HG03469 (cell line): Measurements from ENCODE around the gene CLEC16A.

Experiments
- ATAC-seq: cut with Tn5 transposase; IDR thresholded peaks from one replicate; pipeline ENCODE4 v1.9.1; 2021; ENCODE audit warnings: mild to moderate bottlenecking, moderate library complexity, moderate number of reproducible peaks; ENCODE audit not compliant: unreplicated experiment

CLEC16A gene

GRCh38 chr16:10944249-10945064 is at the start of gene CLEC16A:
CLEC16A (plus strand) TSS chr16:10944564; CDS start chr16:10944718, 154 bp downstream.
- peak; percentile 58 for ATAC-seq

GRCh38 chr16:10895053-10895946 is 49.1 kb upstream of the CLEC16A start:
- ATAC-seq: no peak

- ATAC-seq: no peak
These were observed 48.2 kb upstream of the CLEC16A start for GRCh38 chr16:10896165-10896564.

- no peak for ATAC-seq
These were observed 47.6 kb upstream of the CLEC16A start for GRCh38 chr16:10896723-10897122.

DNA sequence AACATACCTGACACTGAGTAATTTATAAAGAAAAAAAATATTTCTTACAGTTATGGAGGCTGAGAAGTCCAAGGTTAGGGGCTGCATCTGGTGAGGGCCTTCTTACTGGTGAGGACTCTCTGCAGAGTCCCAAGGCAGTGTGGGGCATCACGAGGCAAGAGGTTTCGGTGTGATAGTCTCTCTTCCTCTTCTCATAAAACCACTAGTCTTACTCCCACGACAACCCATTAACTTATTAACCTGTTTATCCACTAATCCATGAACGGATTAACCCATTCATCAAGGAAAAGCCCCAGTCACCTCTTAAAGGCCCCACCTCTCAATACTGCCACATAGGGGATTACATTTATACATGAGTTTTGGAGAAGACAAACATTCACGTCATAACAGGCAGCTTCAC is 47.2 kb upstream of the CLEC16A start:
- no peak for ATAC-seq

DNA sequence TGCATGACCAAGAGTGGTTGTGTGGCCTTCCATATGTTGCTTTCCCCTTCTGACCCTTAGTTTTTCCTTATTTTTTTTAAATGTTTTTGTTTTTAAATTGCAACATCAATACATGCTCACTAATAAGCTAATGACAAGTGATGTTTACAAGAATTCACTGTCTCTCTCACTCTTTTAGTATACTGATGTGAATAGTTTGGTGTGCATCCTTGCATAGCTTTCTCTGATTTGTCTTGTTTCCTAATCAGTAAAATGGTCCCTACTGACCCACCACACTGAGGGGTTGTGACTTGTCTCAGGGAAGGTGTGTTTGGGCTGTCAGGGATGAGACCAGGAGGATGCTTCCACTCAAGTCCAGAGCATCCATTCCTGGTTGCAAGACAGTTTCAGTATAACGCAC is 41.4 kb upstream of the CLEC16A start:
- ATAC-seq: no peak

DNA sequence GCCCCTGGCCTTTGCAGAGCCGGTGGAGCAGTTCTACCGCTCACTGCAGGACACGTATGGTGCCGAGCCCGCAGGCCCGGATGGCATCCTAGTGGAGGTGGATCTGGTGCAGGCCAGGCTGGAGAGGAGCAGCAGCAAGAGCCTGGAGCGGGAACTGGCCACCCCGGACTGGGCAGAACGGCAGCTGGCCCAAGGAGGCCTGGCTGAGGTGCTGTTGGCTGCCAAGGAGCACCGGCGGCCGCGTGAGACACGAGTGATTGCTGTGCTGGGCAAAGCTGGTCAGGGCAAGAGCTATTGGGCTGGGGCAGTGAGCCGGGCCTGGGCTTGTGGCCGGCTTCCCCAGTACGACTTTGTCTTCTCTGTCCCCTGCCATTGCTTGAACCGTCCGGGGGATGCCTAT is 37.9 kb upstream of the CLEC16A start:
- no peak for ATAC-seq

GRCh38 chr16:10906914-10907756 is 37.2 kb upstream of the CLEC16A start:
- ATAC-seq: no peak

GRCh38 chr16:10907757-10908045 is 36.7 kb upstream of the CLEC16A start:
- no peak for ATAC-seq

DNA sequence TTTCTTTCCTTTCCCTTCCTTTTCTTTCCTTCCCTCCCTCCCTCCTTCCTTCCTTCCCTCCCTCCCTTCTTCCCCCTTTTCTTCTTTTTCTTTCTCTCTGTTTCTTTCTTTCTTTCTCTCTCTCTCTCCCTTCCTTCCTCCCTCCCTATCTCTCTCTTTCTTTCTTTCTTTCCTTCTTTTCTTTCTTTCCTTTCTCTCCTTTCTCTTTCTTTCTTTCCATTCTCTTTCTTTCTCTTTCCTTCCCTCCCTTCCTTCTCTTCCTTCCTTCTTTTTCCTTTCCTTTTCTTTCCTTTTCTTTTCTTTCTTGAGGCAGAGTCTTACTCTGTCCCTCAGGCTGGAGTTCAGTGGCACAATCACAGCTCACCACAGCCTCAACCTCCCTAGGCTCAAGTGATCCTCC is 33.1 kb upstream of the CLEC16A start:
- ATAC-seq: no peak

DNA sequence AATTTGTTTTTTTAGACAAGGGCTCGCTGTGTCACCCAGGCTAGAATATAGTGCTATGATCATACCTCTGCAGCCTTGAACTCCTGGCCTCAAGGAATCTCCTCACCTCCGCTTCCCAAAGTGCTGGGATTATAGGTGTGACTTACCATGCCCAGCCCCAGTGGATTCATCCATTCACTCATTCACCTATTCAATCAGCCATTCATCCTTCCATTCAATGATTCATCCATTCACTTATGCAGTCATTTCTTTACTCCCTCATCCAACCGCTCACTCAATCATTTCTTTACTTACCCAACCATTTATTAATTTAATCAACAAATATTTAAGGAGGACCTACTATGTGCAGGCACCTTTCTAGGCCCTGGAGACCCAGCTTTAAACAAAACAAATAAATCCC is 27.8 kb upstream of the CLEC16A start:
- ATAC-seq: no peak

- no peak for ATAC-seq
These were observed 25.9 kb upstream of the CLEC16A start for GRCh38 chr16:10918294-10919002.

- no peak for ATAC-seq
These were observed 25.4 kb upstream of the CLEC16A start for GRCh38 chr16:10919003-10919351.

- no peak for ATAC-seq
These were observed 23.5 kb upstream of the CLEC16A start for GRCh38 chr16:10920726-10921427.

GRCh38 chr16:10921536-10922327 is 22.6 kb upstream of the CLEC16A start:
- no peak for ATAC-seq

DNA sequence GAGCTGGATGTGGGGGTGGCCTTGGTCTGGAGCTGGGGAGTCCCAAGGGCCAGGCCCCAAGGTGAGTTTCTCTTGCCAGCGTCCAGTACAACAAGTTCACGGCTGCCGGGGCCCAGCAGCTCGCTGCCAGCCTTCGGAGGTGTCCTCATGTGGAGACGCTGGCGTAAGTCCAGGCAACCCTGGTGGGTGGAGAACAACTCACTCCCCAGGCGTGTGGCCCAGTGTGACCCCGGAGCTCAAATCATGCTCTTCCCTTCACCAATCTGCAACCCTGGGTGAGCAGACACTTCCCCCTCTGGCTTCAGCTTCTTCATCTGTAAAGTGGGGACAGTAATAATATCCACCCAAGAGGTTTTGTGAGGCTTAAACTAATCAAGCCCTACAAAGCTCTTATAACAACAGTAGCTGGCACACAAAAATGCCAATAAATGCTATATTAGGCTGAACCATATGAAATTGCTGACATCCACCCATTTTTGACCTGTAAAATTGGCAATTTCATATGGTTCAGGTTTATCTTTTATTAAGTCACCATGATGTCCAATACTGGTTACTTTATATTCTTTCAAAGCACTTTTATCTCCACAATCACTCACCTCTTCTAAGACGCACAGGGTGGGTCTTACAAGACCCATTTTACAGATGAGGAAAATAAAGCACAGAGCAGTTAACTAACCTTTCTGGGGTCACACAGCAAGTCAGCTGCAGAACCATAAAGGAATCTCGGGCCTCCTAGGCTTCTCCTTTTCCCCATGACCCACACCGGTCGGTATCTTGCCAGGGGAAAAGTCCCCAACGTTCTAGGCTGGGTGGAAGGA is 21.8 kb upstream of the CLEC16A start:
- no peak for ATAC-seq

- ATAC-seq: no peak
These were observed 21.2 kb upstream of the CLEC16A start for GRCh38 chr16:10923146-10923649.

DNA sequence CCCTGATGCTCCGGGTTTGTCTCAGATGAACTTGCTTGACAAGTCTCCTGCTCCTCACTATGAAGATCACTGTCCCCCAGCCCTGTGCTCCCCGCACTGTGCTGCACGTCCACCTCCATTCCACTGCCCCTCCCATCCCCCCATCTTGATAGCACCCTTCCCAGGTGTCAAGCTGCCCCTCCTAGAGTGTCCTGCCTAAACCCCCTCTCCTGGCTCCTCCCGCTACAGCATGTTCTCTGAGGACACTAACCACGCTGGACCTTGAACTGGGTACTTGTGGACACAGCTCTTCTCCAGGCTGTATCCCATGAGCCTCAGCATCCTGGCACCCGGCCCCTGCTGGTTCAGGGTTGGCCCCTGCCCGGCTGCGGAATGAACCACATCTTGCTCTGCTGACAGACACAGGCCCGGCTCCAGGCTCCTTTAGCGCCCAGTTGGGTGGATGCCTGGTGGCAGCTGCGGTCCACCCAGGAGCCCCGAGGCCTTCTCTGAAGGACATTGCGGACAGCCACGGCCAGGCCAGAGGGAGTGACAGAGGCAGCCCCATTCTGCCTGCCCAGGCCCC is 20.6 kb upstream of the CLEC16A start:
- no peak for ATAC-seq
